ENCODE measurements around the gene HOXA4.

GRCh38 chr7:27172823-27173510 is 42.4 kb upstream of the HOXA4 start:
- TF ChIP-seq, protein P1, sequence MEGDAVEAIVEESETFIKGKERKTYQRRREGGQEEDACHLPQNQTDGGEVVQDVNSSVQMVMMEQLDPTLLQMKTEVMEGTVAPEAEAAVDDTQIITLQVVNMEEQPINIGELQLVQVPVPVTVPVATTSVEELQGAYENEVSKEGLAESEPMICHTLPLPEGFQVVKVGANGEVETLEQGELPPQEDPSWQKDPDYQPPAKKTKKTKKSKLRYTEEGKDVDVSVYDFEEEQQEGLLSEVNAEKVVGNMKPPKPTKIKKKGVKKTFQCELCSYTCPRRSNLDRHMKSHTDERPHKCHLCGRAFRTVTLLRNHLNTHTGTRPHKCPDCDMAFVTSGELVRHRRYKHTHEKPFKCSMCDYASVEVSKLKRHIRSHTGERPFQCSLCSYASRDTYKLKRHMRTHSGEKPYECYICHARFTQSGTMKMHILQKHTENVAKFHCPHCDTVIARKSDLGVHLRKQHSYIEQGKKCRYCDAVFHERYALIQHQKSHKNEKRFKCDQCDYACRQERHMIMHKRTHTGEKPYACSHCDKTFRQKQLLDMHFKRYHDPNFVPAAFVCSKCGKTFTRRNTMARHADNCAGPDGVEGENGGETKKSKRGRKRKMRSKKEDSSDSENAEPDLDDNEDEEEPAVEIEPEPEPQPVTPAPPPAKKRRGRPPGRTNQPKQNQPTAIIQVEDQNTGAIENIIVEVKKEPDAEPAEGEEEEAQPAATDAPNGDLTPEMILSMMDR (conservative IDR thresholded peaks at IDR 0.05): no peak
- TF ChIP-seq ZFX (IDR thresholded peaks at IDR 0.05): peak; percentile 91; the same call in 1 of the 2 replicates
